Ascending aorta (tissue), 2 donors: ENCODE results near the gene SLC29A2. TPM values are rescaled to one million over a fixed set of nuclear protein-coding genes. Genes with fewer than 3 reads are reported as not detected.

Source experiments
- DNase-seq, 2 donors: peaks; one replicate each; pipeline ENCODE4 v3.0.0-alpha.2; 2019; ENCODE audit warnings: low spot score in 2 of 2
- H3K27ac ChIP-seq, 2 donors: fragments of 200-600 bp; sonication (generic); one replicate each; pipeline ENCODE4 v1.5.1; 2016 to 2017; ENCODE audit warnings: mild to moderate bottlenecking in 1 of 2
- H3K27me3 ChIP-seq: fragments of 200-600 bp; sonication (generic); one replicate; pipeline ENCODE4 v1.5.1; 2017
- H3K36me3 ChIP-seq, 2 donors: fragments of 200-600 bp; sonication (generic); one replicate each; pipeline ENCODE4 v1.5.1; 2016
- H3K4me1 ChIP-seq, 2 donors: fragments of 200-600 bp; sonication (generic); one replicate each; pipeline ENCODE4 v1.5.1; 2016 to 2017; ENCODE audit warnings: mild to moderate bottlenecking in 1 of 2
- H3K4me3 ChIP-seq, 2 donors: fragments of 200-600 bp; sonication (generic); one replicate each; pipeline ENCODE4 v1.5.1; 2016 to 2017; ENCODE audit warnings: mild to moderate bottlenecking in 1 of 2
- H3K9me3 ChIP-seq, 2 donors: fragments of 200-600 bp; sonication (generic); one replicate each; pipeline ENCODE4 v1.5.1; 2016
- intact Hi-C: fragments of 100-400 bp; cut with DNase I; formaldehyde crosslinking; loops from one replicate; pipeline ENCODE4 v1.15.1; 2023
- total RNA-seq: library from RNA; depleted of rRNA; stranded (reverse); fragments of >200 nt; gene quantifications from one replicate; pipeline ENCODE4 v1.1.0, GENCODE V29; 2016
- TF ChIP-seq, protein P1 (sequence below), 3 experiments: fragments of 200-600 bp in 2 of 3; fragments of 450-650 bp in 1 of 3; sonication (generic) in 2 of 3; IDR thresholded peaks; one replicate each; pipeline ENCODE4 v1.5.1; 2016 to 2019; ENCODE audit warnings: antibody characterized with exemption in 3 of 3, mild to moderate bottlenecking in 1 of 3, moderate library complexity in 1 of 3

SLC29A2 gene
- total RNA-seq, 1 donor from 2014 or later = not detected

DNA sequence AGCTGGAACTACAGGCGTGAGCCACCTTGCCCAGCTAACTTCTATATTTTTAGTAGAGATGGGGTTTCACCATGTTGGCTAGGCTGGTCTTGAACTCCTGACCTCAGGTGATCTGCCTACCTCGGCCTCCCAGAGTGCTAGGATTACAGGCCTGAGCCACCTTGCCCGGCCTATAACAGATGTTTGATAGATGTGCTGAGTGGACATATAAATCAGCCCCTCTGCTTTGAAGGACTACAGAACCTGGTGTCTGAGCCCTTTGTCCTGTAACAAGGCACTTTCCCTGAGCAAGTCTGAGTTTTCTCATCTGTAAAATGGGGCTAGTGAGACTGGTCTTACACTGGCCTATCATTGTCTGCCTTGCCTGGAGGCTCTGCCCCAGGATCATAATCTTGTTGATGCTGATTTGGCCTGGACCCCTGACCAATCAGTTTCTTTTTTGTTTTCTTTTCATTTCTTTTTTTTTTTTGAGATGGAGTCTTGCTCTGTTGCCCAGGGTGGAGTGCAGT lies 42.3 kb downstream of the SLC29A2 start:
- H3K36me3 ChIP-seq = peaks cover 8 to 13% of the 10 kb centered on the region in 2 donors
- H3K4me1 ChIP-seq = peaks cover 3 to 16% of the 10 kb centered on the region in 2 donors
- no peaks in the 10 kb centered on the region for H3K9me3 ChIP-seq
- H3K27ac ChIP-seq = no peak overlapping the region
- intact Hi-C loops = no loop called here
- H3K4me3 ChIP-seq = no peak overlapping the region
- TF ChIP-seq, protein P1, sequence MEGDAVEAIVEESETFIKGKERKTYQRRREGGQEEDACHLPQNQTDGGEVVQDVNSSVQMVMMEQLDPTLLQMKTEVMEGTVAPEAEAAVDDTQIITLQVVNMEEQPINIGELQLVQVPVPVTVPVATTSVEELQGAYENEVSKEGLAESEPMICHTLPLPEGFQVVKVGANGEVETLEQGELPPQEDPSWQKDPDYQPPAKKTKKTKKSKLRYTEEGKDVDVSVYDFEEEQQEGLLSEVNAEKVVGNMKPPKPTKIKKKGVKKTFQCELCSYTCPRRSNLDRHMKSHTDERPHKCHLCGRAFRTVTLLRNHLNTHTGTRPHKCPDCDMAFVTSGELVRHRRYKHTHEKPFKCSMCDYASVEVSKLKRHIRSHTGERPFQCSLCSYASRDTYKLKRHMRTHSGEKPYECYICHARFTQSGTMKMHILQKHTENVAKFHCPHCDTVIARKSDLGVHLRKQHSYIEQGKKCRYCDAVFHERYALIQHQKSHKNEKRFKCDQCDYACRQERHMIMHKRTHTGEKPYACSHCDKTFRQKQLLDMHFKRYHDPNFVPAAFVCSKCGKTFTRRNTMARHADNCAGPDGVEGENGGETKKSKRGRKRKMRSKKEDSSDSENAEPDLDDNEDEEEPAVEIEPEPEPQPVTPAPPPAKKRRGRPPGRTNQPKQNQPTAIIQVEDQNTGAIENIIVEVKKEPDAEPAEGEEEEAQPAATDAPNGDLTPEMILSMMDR (IDR thresholded peaks at IDR 0.05) = no peak
- no peak for DNase-seq
- H3K27me3 ChIP-seq = no peaks in the 10 kb centered on the region

DNA sequence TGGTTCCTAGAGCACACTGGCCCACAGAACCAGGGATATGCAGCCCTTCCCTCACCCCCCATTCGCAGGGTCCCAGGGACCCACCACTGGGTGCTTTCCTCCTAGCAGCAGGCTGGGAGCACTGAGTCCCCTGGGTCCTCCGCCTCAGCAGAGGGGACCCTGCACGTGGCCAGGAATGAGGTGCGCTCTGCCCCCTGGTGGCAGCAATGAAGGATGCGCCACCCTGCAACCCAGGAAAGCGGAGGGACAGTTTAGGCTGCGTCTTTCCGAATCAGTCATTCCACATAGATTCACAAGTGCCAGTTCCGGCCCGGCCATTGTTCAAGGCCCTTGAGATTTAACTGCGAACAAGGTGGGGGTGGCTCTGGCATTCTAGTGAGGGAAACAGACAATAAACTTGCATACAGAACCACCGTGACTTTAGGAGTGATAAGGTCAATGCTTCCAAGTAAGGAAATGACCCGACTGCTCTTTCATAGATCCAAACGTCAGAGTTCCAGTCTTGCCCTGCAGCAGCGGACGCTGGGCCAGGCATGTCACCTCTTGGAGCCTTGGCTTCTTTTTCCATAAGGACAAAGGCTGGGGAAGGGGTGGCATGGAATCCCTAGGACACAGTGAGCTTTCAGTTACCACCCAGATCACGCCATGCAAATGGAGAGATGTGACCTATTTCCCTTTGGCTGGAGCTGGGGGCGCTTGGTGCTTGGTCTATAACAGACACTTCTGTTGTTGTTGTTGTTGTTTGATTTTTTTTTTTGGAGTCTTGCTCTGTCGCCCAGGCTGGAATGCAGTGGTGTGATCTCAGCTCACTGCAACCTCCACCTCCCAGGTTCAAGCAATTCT lies 43.0 kb downstream of the SLC29A2 start:
- peak in 1 of 2 donors; percentile 86 for DNase-seq
- H3K27ac ChIP-seq = no peak overlapping the region
- H3K36me3 ChIP-seq = peaks cover 8 to 13% of the 10 kb centered on the region in 2 donors
- H3K9me3 ChIP-seq = no peaks in the 10 kb centered on the region
- intact Hi-C loops = loop anchor here (1.0 kb wide), 1 partner anchor 16 kb away; no protein-coding TSS in a partner anchor
- no peaks in the 10 kb centered on the region for H3K27me3 ChIP-seq
- TF ChIP-seq, protein P1 (IDR thresholded peaks at IDR 0.05) = peak; percentile 92 to 95 (median 94)
- H3K4me1 ChIP-seq = peaks cover 3 to 16% of the 10 kb centered on the region in 2 donors
- H3K4me3 ChIP-seq = peak overlapping the region in 1 of 2 donors; percentile 23

DNA sequence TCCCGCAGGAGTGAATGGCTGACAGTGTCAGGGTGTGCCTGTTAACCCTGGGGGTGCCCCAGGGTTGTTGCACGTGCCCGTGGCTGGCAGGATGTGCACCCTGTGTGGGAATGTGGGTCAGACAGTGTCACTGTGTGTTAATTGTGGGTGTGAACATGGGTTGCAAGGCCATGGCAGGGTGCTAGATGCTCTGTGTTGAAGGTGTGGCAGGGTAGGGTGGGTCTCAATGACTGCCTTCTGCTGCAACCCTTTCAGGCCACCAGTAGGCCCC lies 43.6 kb downstream of the SLC29A2 start:
- intact Hi-C loops = loop anchor here (1.0 kb wide), 1 partner anchor 16 kb away; no protein-coding TSS in a partner anchor
- Histone ChIP-seq H3K27me3 (no peaks in the 10 kb centered on the region), H3K27ac (peak overlapping the region in 1 of 2 donors; percentile 49), H3K4me1 (peaks cover 3 to 16% of the 10 kb centered on the region in 2 donors), H3K4me3 (no peak overlapping the region), H3K9me3 (no peaks in the 10 kb centered on the region), H3K36me3 (peaks cover 3 to 8% of the 10 kb centered on the region in 2 donors)
- TF ChIP-seq, protein P1 (IDR thresholded peaks at IDR 0.05) = no peak
- no peak for DNase-seq

DNA sequence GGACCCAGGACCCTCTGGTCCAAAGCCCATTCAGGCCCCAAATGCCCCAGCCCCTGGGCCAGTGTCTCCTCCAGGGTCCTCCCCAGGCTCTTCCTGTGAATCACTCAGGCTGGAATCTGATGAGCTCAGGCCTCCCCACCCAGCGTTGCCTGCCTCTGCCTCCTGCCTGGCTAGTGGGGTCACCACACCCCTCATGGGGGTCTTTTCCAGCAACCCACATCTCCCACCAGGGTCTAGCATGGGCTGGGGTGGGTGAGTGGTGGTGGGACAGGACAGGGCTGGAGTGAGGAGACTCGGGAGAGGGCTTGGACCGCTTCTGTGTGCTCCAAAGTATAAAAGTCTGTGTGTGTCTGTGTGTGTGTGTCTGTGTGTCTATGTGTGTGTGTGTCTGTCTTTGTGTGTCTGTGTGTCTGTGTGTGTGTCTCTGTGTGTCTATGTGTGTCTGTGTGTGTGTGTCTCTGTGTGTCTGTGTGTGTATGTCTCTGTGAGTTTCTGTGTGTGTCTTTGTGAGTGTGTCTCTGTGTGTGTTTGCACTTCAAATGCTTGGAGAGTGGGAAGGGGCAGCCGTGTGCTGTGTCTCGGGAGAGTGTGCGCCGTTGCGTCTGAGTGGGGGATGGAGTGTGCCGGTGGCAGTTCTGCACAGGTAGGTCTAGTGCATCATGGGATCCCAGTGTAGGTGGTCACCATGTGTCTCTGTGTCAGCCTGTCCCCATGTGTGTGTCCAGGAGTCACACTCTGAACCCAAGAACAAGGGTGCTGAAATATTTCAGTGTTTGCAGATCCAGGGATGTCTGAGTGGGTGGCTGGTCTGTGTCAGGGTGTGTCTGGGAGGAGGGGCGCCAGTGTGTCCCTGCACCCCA lies 44.2 kb downstream of the SLC29A2 start:
- H3K27me3 ChIP-seq = no peaks in the 10 kb centered on the region
- DNase-seq = no peak
- intact Hi-C loops = loop anchor here (1.0 kb wide), 1 partner anchor 15 kb away; no protein-coding TSS in a partner anchor
- H3K4me3 ChIP-seq = no peak overlapping the region
- peaks cover 0 to 4% of the 10 kb centered on the region in 2 donors for H3K36me3 ChIP-seq
- TF ChIP-seq, protein P1 (IDR thresholded peaks at IDR 0.05) = no peak
- H3K9me3 ChIP-seq = no peaks in the 10 kb centered on the region
- H3K4me1 ChIP-seq = peaks cover 3 to 16% of the 10 kb centered on the region in 2 donors
- peak overlapping the region; percentile 49 to 54 for H3K27ac ChIP-seq

DNA sequence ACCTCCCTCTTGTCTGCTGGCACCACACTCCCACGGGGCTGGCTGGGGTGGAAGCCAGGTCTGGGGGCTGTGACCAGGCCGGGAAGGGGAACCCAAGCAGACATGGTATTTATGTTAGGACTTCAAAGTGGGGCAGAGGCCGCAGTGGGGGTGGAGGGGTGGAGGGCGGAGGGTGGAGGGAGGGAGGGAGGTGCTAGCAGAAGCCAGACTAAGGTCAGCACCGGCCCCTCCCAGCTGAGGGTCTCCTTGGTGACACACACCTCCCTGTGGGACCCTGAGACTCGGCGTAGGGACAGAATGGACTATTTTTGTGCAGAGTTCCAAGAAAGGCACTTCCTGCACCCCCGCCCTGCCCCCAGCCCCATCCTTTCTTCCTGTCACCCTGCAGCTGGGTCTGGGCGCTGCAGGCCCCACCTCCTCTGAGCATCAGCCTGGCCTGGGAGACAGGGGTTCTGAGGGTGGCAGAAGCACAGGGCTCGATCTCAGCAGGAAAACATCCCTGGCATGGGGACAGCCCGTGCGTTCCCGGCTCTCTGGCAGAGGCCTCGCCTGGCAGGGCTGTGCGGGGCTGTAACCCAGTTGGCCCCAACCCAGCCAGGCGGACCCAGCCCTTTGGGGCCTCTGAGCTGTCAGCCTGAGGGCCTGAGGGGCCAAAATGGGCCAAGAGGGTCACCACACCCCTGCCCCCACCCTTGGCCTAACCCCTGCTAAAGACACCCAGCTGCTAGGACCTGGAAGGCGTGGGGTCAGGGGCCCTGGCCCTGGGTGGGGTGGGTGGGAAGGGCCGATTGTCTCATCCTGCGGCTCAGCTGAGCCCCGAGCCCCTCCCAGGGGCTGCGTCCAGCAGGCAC lies 45.1 kb downstream of the SLC29A2 start:
- H3K4me3 ChIP-seq = no peak overlapping the region
- H3K4me1 ChIP-seq = peaks cover 3 to 16% of the 10 kb centered on the region in 2 donors
- no peaks in the 10 kb centered on the region for H3K27me3 ChIP-seq
- TF ChIP-seq, protein P1 (IDR thresholded peaks at IDR 0.05) = no peak
- intact Hi-C loops = no loop called here
- peak overlapping the region; percentile 51 to 54 for H3K27ac ChIP-seq
- no peaks in the 10 kb centered on the region for H3K36me3 ChIP-seq
- DNase-seq = no peak
- H3K9me3 ChIP-seq = no peaks in the 10 kb centered on the region
